Fibroblast of pulmonary artery (primary cell): Measurements from ENCODE around the gene EFCAB6.

Experiments used
- DNase-seq: peaks from one replicate; pipeline ENCODE4 v3.0.0-alpha.2; 2010; ENCODE audit warnings: low read depth
- H3K4me3 ChIP-seq: replicated peaks from 2 replicates; pipeline ENCODE4 v1.5.1; 2011; ENCODE audit warnings: low read depth, mild to moderate bottlenecking, control low read depth, low read length, moderate library complexity
- TF ChIP-seq, protein P1 (sequence below): IDR thresholded peaks from 2 replicates; pipeline ENCODE4 v1.5.1; 2011; ENCODE audit warnings: mild to moderate bottlenecking, control low read depth, low read length, inconsistent platforms; ENCODE audit errors: missing control alignments

The EFCAB6 gene

DNA sequence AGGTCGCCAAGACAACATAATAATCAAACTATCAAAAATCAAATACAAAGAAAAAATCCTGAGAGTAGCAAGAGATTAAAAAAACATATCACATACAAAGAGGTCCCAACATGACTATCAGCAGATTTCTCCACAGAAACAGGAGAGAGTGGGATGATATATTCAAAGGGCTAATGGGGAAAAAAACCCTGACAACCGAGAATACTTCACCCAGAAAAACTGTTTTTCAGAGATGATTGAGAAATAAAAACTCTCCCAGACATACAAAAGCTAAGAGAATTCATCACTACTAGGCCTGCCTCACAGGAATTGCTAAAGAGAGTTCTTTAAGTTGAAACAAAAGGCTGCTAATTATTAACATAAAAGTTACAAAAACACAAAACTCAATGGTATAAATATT is 108.1 kb downstream of the EFCAB6 start:
- TF ChIP-seq, protein P1, sequence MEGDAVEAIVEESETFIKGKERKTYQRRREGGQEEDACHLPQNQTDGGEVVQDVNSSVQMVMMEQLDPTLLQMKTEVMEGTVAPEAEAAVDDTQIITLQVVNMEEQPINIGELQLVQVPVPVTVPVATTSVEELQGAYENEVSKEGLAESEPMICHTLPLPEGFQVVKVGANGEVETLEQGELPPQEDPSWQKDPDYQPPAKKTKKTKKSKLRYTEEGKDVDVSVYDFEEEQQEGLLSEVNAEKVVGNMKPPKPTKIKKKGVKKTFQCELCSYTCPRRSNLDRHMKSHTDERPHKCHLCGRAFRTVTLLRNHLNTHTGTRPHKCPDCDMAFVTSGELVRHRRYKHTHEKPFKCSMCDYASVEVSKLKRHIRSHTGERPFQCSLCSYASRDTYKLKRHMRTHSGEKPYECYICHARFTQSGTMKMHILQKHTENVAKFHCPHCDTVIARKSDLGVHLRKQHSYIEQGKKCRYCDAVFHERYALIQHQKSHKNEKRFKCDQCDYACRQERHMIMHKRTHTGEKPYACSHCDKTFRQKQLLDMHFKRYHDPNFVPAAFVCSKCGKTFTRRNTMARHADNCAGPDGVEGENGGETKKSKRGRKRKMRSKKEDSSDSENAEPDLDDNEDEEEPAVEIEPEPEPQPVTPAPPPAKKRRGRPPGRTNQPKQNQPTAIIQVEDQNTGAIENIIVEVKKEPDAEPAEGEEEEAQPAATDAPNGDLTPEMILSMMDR = no peak
- no peak for DNase-seq
- H3K4me3 ChIP-seq = no peak overlapping the region

DNA sequence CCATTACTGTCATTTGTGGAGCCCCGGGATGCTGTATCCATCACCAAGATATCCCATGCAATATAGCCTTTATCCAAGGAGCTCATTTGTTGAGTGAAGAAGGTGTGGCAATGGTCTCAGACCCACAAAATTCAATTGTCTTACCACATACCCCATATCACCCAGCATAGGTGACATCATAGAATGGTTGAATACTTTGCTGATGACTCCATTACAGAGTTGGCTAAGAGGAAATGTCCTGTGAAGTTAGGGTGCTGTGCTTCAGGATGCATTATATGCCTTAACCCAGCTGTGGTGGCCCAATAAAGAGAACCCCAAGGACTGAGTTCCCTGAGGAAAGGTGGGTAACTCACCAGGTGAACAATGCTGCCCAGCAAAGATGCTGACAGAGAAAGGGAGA is 113.7 kb downstream of the EFCAB6 start:
- TF ChIP-seq, protein P1 = no peak
- DNase-seq = peak; percentile 6
- H3K4me3 ChIP-seq = no peak overlapping the region

DNA sequence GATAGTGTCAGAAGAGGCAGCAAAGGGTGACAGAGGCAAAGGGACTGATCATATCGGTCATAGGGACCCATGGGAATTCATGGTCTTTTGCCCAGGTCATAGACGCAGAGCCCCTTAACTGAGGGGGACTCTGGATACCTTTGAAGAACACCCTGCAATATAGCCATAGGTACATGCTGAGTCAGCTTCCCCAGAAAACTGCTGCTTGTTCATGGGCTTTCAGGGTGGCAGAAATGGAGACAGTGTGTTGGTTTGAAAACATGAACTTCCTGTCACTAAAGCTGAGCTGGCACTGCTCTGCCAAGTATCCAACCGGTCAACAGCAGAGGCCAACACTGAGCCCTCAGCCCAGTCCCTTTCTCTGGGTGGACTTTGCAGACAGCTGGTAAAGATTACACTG is 114.2 kb downstream of the EFCAB6 start:
- TF ChIP-seq, protein P1 = no peak
- no peak for DNase-seq
- H3K4me3 ChIP-seq = no peak overlapping the region

DNA sequence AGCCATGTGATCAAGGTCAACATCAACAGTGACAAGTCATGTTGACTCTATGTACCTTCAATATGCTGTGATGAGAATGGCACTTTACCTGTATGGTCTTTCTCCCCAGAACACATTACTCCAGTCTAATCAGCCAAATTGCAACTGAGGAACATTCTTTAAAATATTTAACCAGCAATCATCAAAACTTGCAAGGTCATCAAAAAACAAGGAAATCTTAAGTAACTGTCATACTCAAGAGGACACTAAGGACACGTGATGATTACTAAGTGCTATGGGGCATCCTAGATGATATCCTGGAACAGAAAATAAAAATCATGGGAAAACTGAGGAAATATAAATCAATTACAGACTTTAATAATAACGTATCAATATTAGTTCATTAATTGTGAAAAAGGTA is 118.9 kb downstream of the EFCAB6 start:
- H3K4me3 ChIP-seq = no peak overlapping the region
- DNase-seq = no peak
- TF ChIP-seq, protein P1 = no peak

DNA sequence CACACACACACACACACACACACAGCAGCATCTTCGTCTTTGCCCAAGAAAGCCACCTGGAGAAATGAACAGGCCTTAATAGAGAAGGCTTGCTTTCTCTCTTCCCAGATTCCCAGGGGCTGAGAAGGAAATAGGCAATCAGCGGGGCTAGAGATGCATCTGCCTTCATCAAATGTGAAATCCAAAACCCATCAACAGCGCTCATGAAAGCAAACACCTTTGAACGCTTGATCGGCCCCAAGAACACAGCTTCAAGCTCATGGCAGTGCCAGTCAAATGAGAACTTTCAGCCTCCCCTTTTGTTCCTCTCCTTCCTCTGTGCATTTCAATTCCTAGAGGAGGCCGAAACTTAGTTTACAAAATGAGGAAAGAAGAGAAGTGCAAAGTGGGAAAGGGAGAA is 122.7 kb downstream of the EFCAB6 start:
- TF ChIP-seq, protein P1 = no peak
- H3K4me3 ChIP-seq = no peak overlapping the region
- DNase-seq = no peak

DNA sequence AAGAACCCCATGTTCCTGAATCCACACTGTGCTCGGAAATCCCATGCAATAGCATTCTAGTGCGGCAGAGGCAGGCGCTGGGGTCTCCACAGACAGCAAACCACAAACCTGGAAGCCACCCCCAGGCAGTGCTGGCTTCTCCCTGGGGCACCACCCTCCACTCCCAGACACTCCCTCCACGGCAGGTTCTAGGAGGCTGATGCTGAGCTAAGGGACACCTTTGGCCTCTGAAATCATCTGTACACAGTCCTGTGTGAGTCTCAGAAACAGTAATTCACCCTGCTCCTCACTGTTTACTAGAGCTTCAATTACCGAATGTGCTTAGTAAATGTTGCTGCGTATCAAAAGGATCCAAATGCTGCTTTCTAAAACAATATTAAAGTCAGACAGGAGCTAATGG is 129.3 kb downstream of the EFCAB6 start:
- TF ChIP-seq, protein P1 = no peak
- H3K4me3 ChIP-seq = no peak overlapping the region
- DNase-seq = no peak

DNA sequence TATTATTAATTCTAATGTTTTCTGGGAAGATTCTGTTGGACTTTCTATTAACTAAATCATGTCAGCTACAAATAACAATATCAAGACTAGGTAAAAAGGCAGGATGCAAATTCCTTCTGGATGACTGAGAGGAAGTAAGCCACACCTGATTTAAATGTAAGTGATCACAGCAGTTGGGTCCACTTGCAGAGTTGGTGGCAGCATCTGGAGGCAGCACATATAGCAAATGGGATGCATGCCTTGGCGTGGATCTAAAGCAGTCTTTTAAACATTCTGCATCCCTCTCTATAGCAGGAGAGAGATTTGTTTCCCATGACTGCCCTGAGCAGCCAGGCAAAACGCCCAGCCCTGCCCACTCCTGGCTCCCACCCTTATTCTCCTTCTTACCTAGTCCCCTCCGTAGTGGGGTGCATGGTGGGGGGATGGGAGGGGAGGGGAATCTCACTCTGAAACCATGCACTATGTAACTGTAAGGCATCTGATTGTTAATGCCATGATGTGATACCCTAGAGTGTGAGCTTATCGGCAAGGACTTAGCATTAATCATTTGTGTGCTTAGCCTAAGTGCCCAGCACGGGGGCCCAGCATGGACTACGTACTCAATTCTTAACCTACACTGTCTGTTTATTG is 130.3 kb downstream of the EFCAB6 start:
- H3K4me3 ChIP-seq = no peak overlapping the region
- TF ChIP-seq, protein P1 = no peak
- no peak for DNase-seq
